Activated CD8-positive, alpha-beta memory T cell treated with anti-CD3 and anti-CD28 coated beads, Interleukin-2, amount 50 U/mL, for 1 hour (primary cell): Measurements from ENCODE around the gene BPIFB1.

Experiments
- DNase-seq: peaks from one replicate; pipeline ENCODE4 v3.0.0-alpha.2; 2020; ENCODE audit errors: extremely low read depth

The BPIFB1 gene

GRCh38 chr20:33296206-33296605, 13.2 kb downstream of the BPIFB1 start:
- DNase-seq: no peak

GRCh38 chr20:33298391-33298790, 15.4 kb downstream of the BPIFB1 start:
- DNase-seq: no peak

- peak; percentile 12 for DNase-seq
These were observed 16.1 kb downstream of the BPIFB1 start for GRCh38 chr20:33299111-33299603.

GRCh38 chr20:33301192-33301930, 18.3 kb downstream of the BPIFB1 start:
- no peak for DNase-seq

GRCh38 chr20:33303595-33303994, 20.6 kb downstream of the BPIFB1 start:
- no peak for DNase-seq

GRCh38 chr20:33304046-33304445, 21.0 kb downstream of the BPIFB1 start:
- no peak for DNase-seq

GRCh38 chr20:33305589-33306057, 22.6 kb downstream of the BPIFB1 start:
- no peak for DNase-seq

- DNase-seq: no peak
These were observed 23.2 kb downstream of the BPIFB1 start for GRCh38 chr20:33306228-33306627.

GRCh38 chr20:33306807-33307206, 23.8 kb downstream of the BPIFB1 start:
- DNase-seq: no peak

- DNase-seq: no peak
These were observed 25.7 kb downstream of the BPIFB1 start for GRCh38 chr20:33308668-33309067.

- no peak for DNase-seq
These were observed 26.6 kb downstream of the BPIFB1 start for GRCh38 chr20:33309631-33310030.

- no peak for DNase-seq
These were observed 27.4 kb downstream of the BPIFB1 start for GRCh38 chr20:33310327-33310899.

- no peak for DNase-seq
These were observed 28.0 kb downstream of the BPIFB1 start for GRCh38 chr20:33311011-33311410.

- no peak for DNase-seq
These were observed 29.0 kb downstream of the BPIFB1 start for GRCh38 chr20:33311996-33312395.

- no peak for DNase-seq
These were observed 29.6 kb downstream of the BPIFB1 start for GRCh38 chr20:33312583-33312982.

GRCh38 chr20:33313686-33314314, 30.8 kb downstream of the BPIFB1 start:
- no peak for DNase-seq

GRCh38 chr20:33316343-33316742, 33.3 kb downstream of the BPIFB1 start:
- no peak for DNase-seq

- no peak for DNase-seq
These were observed 33.9 kb downstream of the BPIFB1 start for GRCh38 chr20:33316958-33317357.

- DNase-seq: no peak
These were observed 34.5 kb downstream of the BPIFB1 start for GRCh38 chr20:33317424-33318095.

- DNase-seq: no peak
These were observed 35.0 kb downstream of the BPIFB1 start for GRCh38 chr20:33318096-33318429.

- no peak for DNase-seq
These were observed 37.0 kb downstream of the BPIFB1 start for GRCh38 chr20:33320006-33320405.

GRCh38 chr20:33322456-33322855, 39.4 kb downstream of the BPIFB1 start:
- DNase-seq: no peak
